CD14-positive monocyte (primary cell): ENCODE measurements around the gene REG3G. TPM values are rescaled to one million over a fixed set of nuclear protein-coding genes. Genes with fewer than 3 reads are reported as not detected.

ENCODE experiments used
- DNase-seq, 3 donors: peaks; one replicate each; pipeline ENCODE4 v3.0.0-alpha.2; 2011 to 2022
- H2AFZ ChIP-seq: 2 replicates; pipeline ENCODE4 v1.6.0; 2012; ENCODE audit warnings: mild to moderate bottlenecking, low read depth, low read length, inconsistent platforms; ENCODE audit not compliant: insufficient read depth, poor library complexity, severe bottlenecking
- H3K27ac ChIP-seq, 2 donors: 1 replicate in 1 of 2; 2 replicates in 1 of 2; pipeline ENCODE4 v1.5.1; 2012 to 2013; ENCODE audit warnings: low read length in 2 of 2, control low read depth in 1 of 2, inconsistent platforms in 1 of 2, low read depth in 1 of 2, mild to moderate bottlenecking in 1 of 2
- H3K27me3 ChIP-seq, 2 donors: one replicate each; pipeline versions ENCODE4 v1.6.0 to v1.6.1; 2011 to 2013; ENCODE audit warnings: low read length in 2 of 2; ENCODE audit not compliant: control insufficient read depth in 2 of 2, insufficient read depth in 2 of 2
- H3K36me3 ChIP-seq, 2 donors: replicated peaks in 1 of 2; 1 replicate in 1 of 2; 2 replicates in 1 of 2; pipeline versions ENCODE4 v1.5.1 to v1.6.1; 2012 to 2013; ENCODE audit warnings: low read length in 2 of 2, control low read depth in 1 of 2, inconsistent platforms in 1 of 2, mild to moderate bottlenecking in 1 of 2; ENCODE audit not compliant: insufficient read depth in 2 of 2, control insufficient read depth in 1 of 2
- H3K4me1 ChIP-seq, 2 donors: 1 replicate in 1 of 2; 2 replicates in 1 of 2; pipeline versions ENCODE4 v1.5.1 to v1.6.1; 2012 to 2013; ENCODE audit warnings: low read length in 2 of 2, control low read depth in 1 of 2, inconsistent platforms in 1 of 2, mild to moderate bottlenecking in 1 of 2, moderate library complexity in 1 of 2; ENCODE audit not compliant: insufficient read depth in 2 of 2, control insufficient read depth in 1 of 2
- H3K4me2 ChIP-seq: replicated peaks from 2 replicates; pipeline ENCODE3; 2012; ENCODE audit warnings: low read length, moderate library complexity, mild to moderate bottlenecking; ENCODE audit not compliant: poor library complexity, severe bottlenecking; ENCODE audit errors: extremely low read depth
- H3K4me3 ChIP-seq, 3 experiments: fragments of 200-600 bp in 1 of 3; sonication (generic) in 1 of 3; replicated peaks in 1 of 3; 1 replicate in 2 of 3; 2 replicates in 1 of 3; pipeline ENCODE4 v1.5.1; 2011 to 2013; ENCODE audit warnings: low read length in 3 of 3, mild to moderate bottlenecking in 3 of 3, control low read depth in 2 of 3, low read depth in 2 of 3, inconsistent platforms in 1 of 3, moderate library complexity in 1 of 3
- H3K79me2 ChIP-seq: 2 replicates; pipeline ENCODE4 v1.6.0; 2012; ENCODE audit warnings: mild to moderate bottlenecking, control low read depth, inconsistent platforms, low read length, moderate library complexity; ENCODE audit not compliant: insufficient read depth
- H3K9ac ChIP-seq: 2 replicates; pipeline ENCODE4 v1.6.0; 2017; ENCODE audit warnings: low read length, mild to moderate bottlenecking; ENCODE audit not compliant: insufficient read depth, poor library complexity, severe bottlenecking
- H3K9me3 ChIP-seq, 2 donors: replicated peaks in 1 of 2; 1 replicate in 1 of 2; 2 replicates in 1 of 2; pipeline versions ENCODE4 v1.5.1 to v1.6.1; 2012 to 2013; ENCODE audit warnings: low read length in 2 of 2, control low read depth in 1 of 2; ENCODE audit not compliant: control insufficient read depth in 1 of 2, insufficient read depth in 1 of 2
- H4K20me1 ChIP-seq: 2 replicates; pipeline ENCODE4 v1.6.0; 2012; ENCODE audit warnings: mild to moderate bottlenecking, low read length, control low read depth, moderate library complexity; ENCODE audit not compliant: insufficient read depth
- H3K27ac Mint-ChIP-seq, 7 donors: one replicate each; pipeline ENCODE4 v1.8.0; 2020; ENCODE audit warnings: mild to moderate bottlenecking in 7 of 7, mixed read lengths in 7 of 7, moderate library complexity in 6 of 7, inconsistent platforms in 2 of 7
- H3K27me3 Mint-ChIP-seq, 3 donors: one replicate each; pipeline ENCODE4 v1.8.0; 2021 to 2022; ENCODE audit warnings: low read depth in 3 of 3, mild to moderate bottlenecking in 3 of 3, mixed read lengths in 3 of 3, moderate library complexity in 3 of 3, inconsistent platforms in 1 of 3
- H3K36me3 Mint-ChIP-seq, 2 donors: one replicate each; pipeline ENCODE4 v1.8.0; 2020; ENCODE audit warnings: mixed read lengths in 2 of 2, inconsistent platforms in 1 of 2, mild to moderate bottlenecking in 1 of 2
- H3K4me1 Mint-ChIP-seq: one replicate; pipeline ENCODE4 v1.8.0; 2020; ENCODE audit warnings: mild to moderate bottlenecking, mixed read lengths
- H3K4me3 Mint-ChIP-seq, 2 donors: one replicate each; pipeline ENCODE4 v1.8.0; 2020; ENCODE audit warnings: mild to moderate bottlenecking in 2 of 2, mixed read lengths in 2 of 2, moderate library complexity in 1 of 2
- H3K9me3 Mint-ChIP-seq, 7 donors: one replicate each; pipeline ENCODE4 v1.8.0; 2020 to 2022; ENCODE audit warnings: mixed read lengths in 7 of 7, mild to moderate bottlenecking in 6 of 7, moderate library complexity in 6 of 7, inconsistent platforms in 2 of 7
- CTCF ChIP-seq: fragments of 200-600 bp; IDR thresholded peaks from one replicate; pipeline ENCODE4 v1.8.0; 2022; ENCODE audit warnings: antibody characterized with exemption, mild to moderate bottlenecking
- WGBS: methylation state at CpG from one replicate; pipeline ENCODE4 v1.1.5; 2013; ENCODE audit warnings: missing lambda C conversion rate; ENCODE audit not compliant: insufficient coverage; 5-methylcytosine and 5-hydroxymethylcytosine counted together
- intact Hi-C, 2 donors: fragments of 100-400 bp; cut with micrococcal nuclease; formaldehyde crosslinking; loops; one replicate each; pipeline versions ENCODE4 v1.15.0 to v1.15.1; 2023
- polyA plus RNA-seq, 3 donors: library from polyadenylated mRNA; depleted of rRNA in 1 of 3; unstranded in 2 of 3; stranded (reverse) in 1 of 3; fragments of 300-500 nt in 2 of 3; fragments of >200 nt in 1 of 3; fragmentation: Illumina TruSeq in 2 of 3; gene quantifications; 1 replicate in 2 of 3; 2 replicates in 1 of 3; pipeline ENCODE4 v1.2.3, GENCODE V29; 2012 to 2021

REG3G gene
- polyA plus RNA-seq, 3 donors = not detected

GRCh38 chr2:79005216-79005615 lies 20.3 kb upstream of the REG3G start:
- WGBS = 86% methylated on average over 1 of the region's 3 CpGs
- H3K4me2 ChIP-seq = no peak overlapping the region
- H3K4me1 Mint-ChIP-seq = peaks cover 2% of the 10 kb centered on the region

GRCh38 chr2:79009388-79009787 lies 16.1 kb upstream of the REG3G start:
- H3K4me1 ChIP-seq = no peaks in the 10 kb centered on the region
- Mint-ChIP-seq H3K36me3 (no peaks in the 10 kb centered on the region), H3K27ac (no peak overlapping the region), H3K4me1 (no peaks in the 10 kb centered on the region), H3K9me3 (peaks cover 0 to 2% (median 0%) of the 10 kb centered on the region in 7 donors), H3K4me3 (no peak overlapping the region), H3K27me3 (peaks cover 0 to 4% (median 3%) of the 10 kb centered on the region in 3 donors)
- DNase-seq = no peak
- no peaks in the 10 kb centered on the region for H3K79me2 ChIP-seq
- 75% methylated on average over 2 of the region's 2 CpGs for WGBS
- intact Hi-C loops = no loop called here
- H4K20me1 ChIP-seq = no peaks in the 10 kb centered on the region
- no peak for TF ChIP-seq CTCF
- no peak overlapping the region for H3K27ac ChIP-seq
- no peaks in the 10 kb centered on the region for H3K27me3 ChIP-seq
- H2AFZ ChIP-seq = no peak overlapping the region
- no peak overlapping the region for H3K4me2 ChIP-seq
- H3K36me3 ChIP-seq = no peaks in the 10 kb centered on the region
- H3K9ac ChIP-seq = no peak overlapping the region
- no peaks in the 10 kb centered on the region for H3K9me3 ChIP-seq
- H3K4me3 ChIP-seq = no peak overlapping the region

More at GRCh38 chr2:79005216-79005615, 20.3 kb upstream of the REG3G start:
- H4K20me1 ChIP-seq = no peaks in the 10 kb centered on the region
- no peak for DNase-seq
- no peaks in the 10 kb centered on the region for H3K9me3 ChIP-seq
- no peaks in the 10 kb centered on the region for H3K36me3 ChIP-seq
- no peak overlapping the region for H3K4me3 Mint-ChIP-seq
- no peaks in the 10 kb centered on the region for H3K36me3 Mint-ChIP-seq
- H3K9me3 Mint-ChIP-seq = peaks cover 0 to 2% (median 0%) of the 10 kb centered on the region in 7 donors
- no peaks in the 10 kb centered on the region for H3K79me2 ChIP-seq
- no peak overlapping the region for H2AFZ ChIP-seq
- intact Hi-C loops = no loop called here
- no peak overlapping the region for H3K27ac ChIP-seq
- H3K27me3 ChIP-seq = no peaks in the 10 kb centered on the region
- no peak for TF ChIP-seq CTCF
- no peaks in the 10 kb centered on the region for H3K4me1 ChIP-seq
- H3K27me3 Mint-ChIP-seq = peaks cover 0 to 5% (median 4%) of the 10 kb centered on the region in 3 donors
- no peak overlapping the region for H3K9ac ChIP-seq
- no peak overlapping the region for H3K27ac Mint-ChIP-seq
- no peak overlapping the region for H3K4me3 ChIP-seq
